HEK293 (cell line): ENCODE results near the gene USP2.

Experiments used
- AEBP2 ChIP-seq: fragments of 450-650 bp; formaldehyde crosslinking; IDR thresholded peaks from 2 replicates; pipeline ENCODE4 v1.5.1; 2016; ENCODE audit warnings: missing biosample characterization, missing genetic modification characterization, borderline replicate concordance
- MEIS1 ChIP-seq: sonication (generic); formaldehyde crosslinking; IDR thresholded peaks from 2 replicates; pipeline ENCODE4 v1.8.1; 2022; ENCODE audit warnings: missing genetic modification reagents, mild to moderate bottlenecking, borderline replicate concordance
- MYNN ChIP-seq: fragments of 450-650 bp; formaldehyde crosslinking; IDR thresholded peaks from 2 replicates; pipeline ENCODE4 v1.5.1; 2016; ENCODE audit warnings: missing biosample characterization, missing genetic modification characterization, borderline replicate concordance
- OSR2 ChIP-seq: fragments of 450-650 bp; formaldehyde crosslinking; IDR thresholded peaks from 2 replicates; pipeline ENCODE4 v1.5.1; 2016; ENCODE audit warnings: missing biosample characterization, missing genetic modification characterization
- OVOL3 ChIP-seq: fragments of 450-650 bp; formaldehyde crosslinking; IDR thresholded peaks from 2 replicates; pipeline ENCODE4 v1.5.1; 2016; ENCODE audit warnings: missing biosample characterization, missing genetic modification characterization
- SP3 ChIP-seq: fragments of 450-650 bp; formaldehyde crosslinking; IDR thresholded peaks from 2 replicates; pipeline ENCODE4 v1.5.1; 2016; ENCODE audit warnings: missing biosample characterization, missing genetic modification characterization
- TRIM28 ChIP-seq: IDR thresholded peaks from 2 replicates; pipeline ENCODE4 v1.6.1; 2011; ENCODE audit warnings: low read length, control low read depth, borderline replicate concordance
- YY1 ChIP-seq: fragments of 450-650 bp; formaldehyde crosslinking; IDR thresholded peaks from 2 replicates; pipeline ENCODE4 v1.5.1; 2018; ENCODE audit warnings: missing biosample characterization, missing genetic modification characterization
- YY2 ChIP-seq: fragments of 450-650 bp; formaldehyde crosslinking; IDR thresholded peaks from 2 replicates; pipeline ENCODE4 v1.5.1; 2016; ENCODE audit warnings: missing biosample characterization, missing genetic modification characterization
- ZBTB1 ChIP-seq: fragments of 450-650 bp; formaldehyde crosslinking; IDR thresholded peaks from 2 replicates; pipeline ENCODE4 v1.5.1; 2016; ENCODE audit warnings: missing biosample characterization, missing genetic modification characterization
- ZFHX2 ChIP-seq: fragments of 450-650 bp; formaldehyde crosslinking; conservative IDR thresholded peaks from 2 replicates; pipeline ENCODE4 v1.5.1; 2016; ENCODE audit warnings: missing biosample characterization, missing genetic modification characterization
- ZIC2 ChIP-seq: fragments of 450-650 bp; formaldehyde crosslinking; IDR thresholded peaks from 2 replicates; pipeline ENCODE4 v1.5.1; 2016; ENCODE audit warnings: missing biosample characterization, missing genetic modification characterization
- ZNF112 ChIP-seq: fragments of 450-650 bp; formaldehyde crosslinking; IDR thresholded peaks from 2 replicates; pipeline ENCODE4 v1.5.0; 2017; ENCODE audit warnings: missing biosample characterization, missing genetic modification characterization
- ZNF121 ChIP-seq: fragments of 450-650 bp; formaldehyde crosslinking; IDR thresholded peaks from 2 replicates; pipeline ENCODE4 v1.5.1; 2016; ENCODE audit warnings: missing biosample characterization, missing genetic modification characterization
- ZNF155 ChIP-seq: fragments of 450-650 bp; formaldehyde crosslinking; IDR thresholded peaks from 2 replicates; pipeline ENCODE4 v1.5.1; 2016; ENCODE audit warnings: missing biosample characterization, missing genetic modification characterization
- ZNF157 ChIP-seq: fragments of 450-650 bp; formaldehyde crosslinking; IDR thresholded peaks from 2 replicates; pipeline ENCODE4 v1.5.1; 2016; ENCODE audit warnings: missing biosample characterization, missing genetic modification characterization
- ZNF16 ChIP-seq: fragments of 450-650 bp; formaldehyde crosslinking; IDR thresholded peaks from 2 replicates; pipeline ENCODE4 v1.5.1; 2016; ENCODE audit warnings: low read depth, missing biosample characterization, missing genetic modification characterization
- ZNF221 ChIP-seq: fragments of 450-650 bp; formaldehyde crosslinking; IDR thresholded peaks from 2 replicates; pipeline ENCODE4 v1.5.1; 2017; ENCODE audit warnings: missing biosample characterization, missing genetic modification characterization, borderline replicate concordance
- ZNF23 ChIP-seq: fragments of 450-650 bp; formaldehyde crosslinking; IDR thresholded peaks from 2 replicates; pipeline ENCODE4 v1.5.1; 2016; ENCODE audit warnings: missing biosample characterization, missing genetic modification characterization, borderline replicate concordance
- ZNF26 ChIP-seq: fragments of 450-650 bp; formaldehyde crosslinking; IDR thresholded peaks from 2 replicates; pipeline ENCODE4 v1.5.1; 2016; ENCODE audit warnings: missing biosample characterization, missing genetic modification characterization
- ZNF311 ChIP-seq: fragments of 450-650 bp; formaldehyde crosslinking; IDR thresholded peaks from 2 replicates; pipeline ENCODE4 v1.5.1; 2017; ENCODE audit warnings: missing biosample characterization, missing genetic modification characterization, borderline replicate concordance
- ZNF341 ChIP-seq: fragments of 450-650 bp; formaldehyde crosslinking; IDR thresholded peaks from 2 replicates; pipeline ENCODE4; 2016; ENCODE audit warnings: low read depth, missing biosample characterization, missing genetic modification characterization
- ZNF398 ChIP-seq: fragments of 450-650 bp; formaldehyde crosslinking; IDR thresholded peaks from 2 replicates; pipeline ENCODE4 v1.5.1; 2017; ENCODE audit warnings: missing biosample characterization, missing genetic modification characterization
- ZNF513 ChIP-seq: fragments of 450-650 bp; IDR thresholded peaks from 2 replicates; pipeline ENCODE4 v1.5.1; 2018; ENCODE audit warnings: missing biosample characterization, missing genetic modification characterization
- ZNF530 ChIP-seq: fragments of 450-650 bp; formaldehyde crosslinking; IDR thresholded peaks from 2 replicates; pipeline ENCODE4 v1.5.1; 2016; ENCODE audit warnings: low read depth, missing biosample characterization, missing genetic modification characterization
- ZNF560 ChIP-seq: fragments of 450-650 bp; formaldehyde crosslinking; IDR thresholded peaks from 2 replicates; pipeline ENCODE4 v1.5.1; 2017; ENCODE audit warnings: missing biosample characterization, missing genetic modification characterization, borderline replicate concordance
- ZNF585B ChIP-seq: fragments of 450-650 bp; formaldehyde crosslinking; IDR thresholded peaks from 2 replicates; pipeline ENCODE4 v1.5.1; 2016; ENCODE audit warnings: missing biosample characterization, missing genetic modification characterization
- ZNF658 ChIP-seq: fragments of 450-650 bp; formaldehyde crosslinking; IDR thresholded peaks from 2 replicates; pipeline ENCODE4; 2016; ENCODE audit warnings: missing biosample characterization, missing genetic modification characterization
- ZNF692 ChIP-seq: fragments of 450-650 bp; formaldehyde crosslinking; IDR thresholded peaks from 2 replicates; pipeline ENCODE4 v1.5.1; 2016; ENCODE audit warnings: missing biosample characterization, missing genetic modification characterization
- ZNF830 ChIP-seq: fragments of 450-650 bp; IDR thresholded peaks from 2 replicates; pipeline ENCODE4 v1.5.0; 2018; ENCODE audit warnings: missing biosample characterization, missing genetic modification characterization, low read depth, mild to moderate bottlenecking, moderate library complexity
- ZSCAN16 ChIP-seq: fragments of 450-650 bp; formaldehyde crosslinking; IDR thresholded peaks from 2 replicates; pipeline ENCODE4 v1.5.1; 2016; ENCODE audit warnings: missing biosample characterization, missing genetic modification characterization

USP2 gene

GRCh38 chr11:119381181-119381988 is at the start of gene USP2 (continued):
- TF ChIP-seq ZIC2 (tag by site-specific recombination) (peak; percentile 90), ZFHX2 (0 out of 2 replicates have a peak, but pooled peaks have one; percentile 20), MYNN (tag by site-specific recombination) (no peak), ZNF585B (tag by site-specific recombination) (no peak), ZNF23 (tag by site-specific recombination) (no peak), TRIM28 (no peak; the same call in 1 of the 2 replicates), YY1 (tag by site-specific recombination) (no peak), ZNF311 (no peak), ZSCAN16 (no peak), ZNF398 (no peak), ZNF157 (tag by site-specific recombination) (no peak), YY2 (tag by site-specific recombination) (no peak), ZNF530 (tag by site-specific recombination) (no peak), MEIS1 (CRISPR knock-in tag) (no peak), ZNF513 (tag by site-specific recombination) (no peak), ZNF221 (tag by site-specific recombination) (no peak), ZBTB1 (tag by site-specific recombination) (no peak), ZNF830 (tag by site-specific recombination) (no peak), ZNF155 (tag by site-specific recombination) (no peak), OSR2 (tag by site-specific recombination) (no peak), ZNF658 (tag by site-specific recombination) (no peak), ZNF26 (tag by site-specific recombination) (no peak), AEBP2 (tag by site-specific recombination) (no peak), ZNF692 (tag by site-specific recombination) (peak; percentile 92), ZNF560 (tag by site-specific recombination) (no peak), ZNF121 (tag by site-specific recombination) (no peak), ZNF16 (no peak), ZNF112 (tag by site-specific recombination) (no peak), OVOL3 (no peak), ZNF341 (tag by site-specific recombination) (peak; percentile 42), SP3 (tag by site-specific recombination) (peak; percentile 68)
